ENCODE measurements around the gene AZGP1. TPM values are rescaled to one million over a fixed set of nuclear protein-coding genes. Genes with fewer than 3 reads are reported as not detected.

The AZGP1 gene
- total RNA-seq, 1 experiment from 2014 or later, result 1.6 TPM

GRCh38 chr7:99997545-99998137 is 21.8 kb upstream of the AZGP1 start:
- peak overlapping the region; percentile 87 for H3K27ac Mint-ChIP-seq
- ChIA-PET POLR2A (interaction anchor here (0.6 to 0.8 kb wide), 2 partner anchors 52 to 366 kb away, joined by 3 read pairs; partner anchors contain the start of gene ZSCAN21), CTCF (interaction anchor here (1.2 to 1.7 kb wide), 2 partner anchors 18 to 84 kb away, joined by 4 to 6 read pairs; no protein-coding TSS in a partner anchor)
- TF ChIP-seq, protein P1, sequence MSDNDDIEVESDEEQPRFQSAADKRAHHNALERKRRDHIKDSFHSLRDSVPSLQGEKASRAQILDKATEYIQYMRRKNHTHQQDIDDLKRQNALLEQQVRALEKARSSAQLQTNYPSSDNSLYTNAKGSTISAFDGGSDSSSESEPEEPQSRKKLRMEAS (CRISPR knock-in tag; IDR thresholded peaks at IDR 0.05), result peak; percentile 70; the same call in 1 of the 2 replicates
- TF ChIP-seq, protein P2, sequence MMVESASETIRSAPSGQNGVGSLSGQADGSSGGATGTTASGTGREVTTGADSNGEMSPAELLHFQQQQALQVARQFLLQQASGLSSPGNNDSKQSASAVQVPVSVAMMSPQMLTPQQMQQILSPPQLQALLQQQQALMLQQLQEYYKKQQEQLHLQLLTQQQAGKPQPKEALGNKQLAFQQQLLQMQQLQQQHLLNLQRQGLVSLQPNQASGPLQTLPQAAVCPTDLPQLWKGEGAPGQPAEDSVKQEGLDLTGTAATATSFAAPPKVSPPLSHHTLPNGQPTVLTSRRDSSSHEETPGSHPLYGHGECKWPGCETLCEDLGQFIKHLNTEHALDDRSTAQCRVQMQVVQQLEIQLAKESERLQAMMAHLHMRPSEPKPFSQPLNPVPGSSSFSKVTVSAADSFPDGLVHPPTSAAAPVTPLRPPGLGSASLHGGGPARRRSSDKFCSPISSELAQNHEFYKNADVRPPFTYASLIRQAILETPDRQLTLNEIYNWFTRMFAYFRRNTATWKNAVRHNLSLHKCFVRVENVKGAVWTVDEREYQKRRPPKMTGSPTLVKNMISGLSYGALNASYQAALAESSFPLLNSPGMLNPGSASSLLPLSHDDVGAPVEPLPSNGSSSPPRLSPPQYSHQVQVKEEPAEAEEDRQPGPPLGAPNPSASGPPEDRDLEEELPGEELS (CRISPR knock-in tag; IDR thresholded peaks at IDR 0.05), result 0 out of 2 replicates have a peak, but pooled peaks have one; percentile 37
- no peak for TF ChIP-seq OVOL2 (CRISPR knock-in tag; IDR thresholded peaks at IDR 0.05; ENCODE audit: borderline replicate concordance)
- TF ChIP-seq, protein P3, sequence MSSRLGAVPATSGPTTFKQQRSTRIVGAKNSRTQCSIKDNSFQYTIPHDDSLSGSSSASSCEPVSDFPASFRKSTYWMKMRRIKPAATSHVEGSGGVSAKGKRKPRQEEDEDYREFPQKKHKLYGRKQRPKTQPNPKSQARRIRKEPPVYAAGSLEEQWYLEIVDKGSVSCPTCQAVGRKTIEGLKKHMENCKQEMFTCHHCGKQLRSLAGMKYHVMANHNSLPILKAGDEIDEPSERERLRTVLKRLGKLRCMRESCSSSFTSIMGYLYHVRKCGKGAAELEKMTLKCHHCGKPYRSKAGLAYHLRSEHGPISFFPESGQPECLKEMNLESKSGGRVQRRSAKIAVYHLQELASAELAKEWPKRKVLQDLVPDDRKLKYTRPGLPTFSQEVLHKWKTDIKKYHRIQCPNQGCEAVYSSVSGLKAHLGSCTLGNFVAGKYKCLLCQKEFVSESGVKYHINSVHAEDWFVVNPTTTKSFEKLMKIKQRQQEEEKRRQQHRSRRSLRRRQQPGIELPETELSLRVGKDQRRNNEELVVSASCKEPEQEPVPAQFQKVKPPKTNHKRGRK (CRISPR knock-in tag; IDR thresholded peaks at IDR 0.05; ENCODE audit: borderline replicate concordance), result no peak
- 0 out of 2 replicates have a peak, but pooled peaks have one; percentile 21 for TF ChIP-seq IRF1 (CRISPR knock-in tag; IDR thresholded peaks at IDR 0.05)
- 0 out of 2 replicates have a peak, but pooled peaks have one; percentile 34 for TF ChIP-seq GTF2I (CRISPR knock-in tag; conservative IDR thresholded peaks at IDR 0.05)
- TF ChIP-seq GABPB1 (CRISPR knock-in tag; IDR thresholded peaks at IDR 0.05), result peak; percentile 84
- DNase-seq (ENCODE audit: low spot score) (peak; percentile 66), ATAC-seq (peak; percentile 87)
- H3K9me3 Mint-ChIP-seq, result 0 out of 2 replicates have a peak, but pooled peaks cover 3% of the 10 kb centered on the region
- peak overlapping the region; percentile 60 for H3K4me3 Mint-ChIP-seq
- peaks cover 8% of the 10 kb centered on the region for H3K4me1 Mint-ChIP-seq
- peaks cover 3% of the 10 kb centered on the region; the same call in 1 of the 2 replicates for H3K27me3 Mint-ChIP-seq (ENCODE audit: low read depth)
- H3K36me3 Mint-ChIP-seq, result no peaks in the 10 kb centered on the region

DNA sequence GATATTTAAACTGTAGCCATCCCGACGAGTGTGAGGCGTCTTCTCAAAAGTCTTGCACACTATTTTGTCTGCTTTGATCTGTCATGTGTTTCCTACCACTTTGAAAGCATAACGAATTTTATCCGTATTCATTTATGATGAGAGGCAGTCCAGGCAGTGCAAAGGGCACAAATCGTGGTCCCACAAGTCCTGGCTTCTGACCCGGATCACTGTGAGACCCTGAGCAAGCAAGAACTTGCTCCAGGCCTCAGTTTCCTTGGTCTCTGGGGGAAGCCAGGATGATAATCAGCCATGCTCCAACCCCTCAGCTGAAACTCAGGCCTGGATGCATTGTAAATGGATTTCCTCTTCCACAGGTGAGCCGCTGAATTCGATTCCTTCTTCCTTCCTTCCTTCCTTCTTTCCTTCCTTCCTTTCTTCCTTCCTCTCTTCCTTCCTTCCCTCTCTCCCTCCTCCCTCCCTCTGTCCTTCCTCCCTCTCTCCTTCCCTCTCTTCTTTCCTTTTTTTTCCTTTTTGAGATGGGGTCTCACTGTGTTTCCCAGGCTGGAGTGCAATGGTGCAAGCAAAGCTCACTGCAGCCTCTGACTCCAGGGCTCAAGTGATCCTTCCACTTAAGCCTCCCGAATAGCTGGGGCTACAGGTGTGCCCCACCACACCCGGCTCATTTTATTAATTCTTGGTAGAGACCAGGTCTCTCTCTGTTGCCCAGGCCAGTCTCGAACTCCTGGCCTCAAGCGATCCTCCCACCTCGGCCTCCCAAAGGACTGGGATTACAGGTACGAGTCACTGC is 21.1 kb upstream of the AZGP1 start:
- ChIA-PET CTCF (interaction anchor here (1.2 to 1.7 kb wide), 2 partner anchors 17 to 83 kb away, joined by 4 to 6 read pairs; no protein-coding TSS in a partner anchor), POLR2A (interaction anchor here (0.6 kb wide), 1 partner anchor 365 kb away, joined by 3 read pairs; no protein-coding TSS in a partner anchor)
- peak overlapping the region; percentile 60 for H3K4me3 Mint-ChIP-seq
- 0 out of 2 replicates have a peak, but pooled peaks cover 3% of the 10 kb centered on the region for H3K9me3 Mint-ChIP-seq
- DNase-seq (ENCODE audit: low spot score) (no peak), ATAC-seq (no peak)
- peaks cover 3% of the 10 kb centered on the region; the same call in 1 of the 2 replicates for H3K27me3 Mint-ChIP-seq (ENCODE audit: low read depth)
- TF ChIP-seq SP1 (CRISPR knock-in tag; conservative IDR thresholded peaks at IDR 0.05), result no peak
- TF ChIP-seq, protein P4, sequence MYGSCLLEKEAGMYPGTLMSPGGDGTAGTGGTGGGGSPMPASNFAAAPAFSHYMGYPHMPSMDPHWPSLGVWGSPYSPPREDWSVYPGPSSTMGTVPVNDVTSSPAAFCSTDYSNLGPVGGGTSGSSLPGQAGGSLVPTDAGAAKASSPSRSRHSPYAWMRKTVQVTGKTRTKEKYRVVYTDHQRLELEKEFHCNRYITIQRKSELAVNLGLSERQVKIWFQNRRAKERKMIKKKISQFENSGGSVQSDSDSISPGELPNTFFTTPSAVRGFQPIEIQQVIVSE (CRISPR knock-in tag; IDR thresholded peaks at IDR 0.05; ENCODE audit: borderline replicate concordance), result no peak
- TF ChIP-seq, protein P3 (CRISPR knock-in tag; IDR thresholded peaks at IDR 0.05; ENCODE audit: borderline replicate concordance), result peak; percentile 77; the same call in 1 of the 2 replicates
- H3K4me1 Mint-ChIP-seq, result peaks cover 8% of the 10 kb centered on the region
- H3K27ac Mint-ChIP-seq, result peak overlapping the region; percentile 87
- H3K36me3 Mint-ChIP-seq, result no peaks in the 10 kb centered on the region

- POLR2A ChIA-PET, result interaction anchor here (0.7 kb wide), 1 partner anchor 156 kb away, joined by 4 read pairs; no protein-coding TSS in a partner anchor
- CTCF ChIA-PET, result interaction anchor here (0.8 to 7.5 kb wide), 12 partner anchors 9 to 107 kb away, joined by 3 to 70 read pairs (median 6); partner anchors contain the start of genes AP4M1, GJC3 and ZSCAN21
- DNase-seq (ENCODE audit: low spot score) (no peak), ATAC-seq (no peak)
- Mint-ChIP-seq H3K27ac (peak overlapping the region; percentile 36; the same call in 1 of the 2 replicates), H3K9me3 (0 out of 2 replicates have a peak, but pooled peaks cover 3% of the 10 kb centered on the region), H3K27me3 (ENCODE audit: low read depth) (peaks cover 6% of the 10 kb centered on the region), H3K4me1 (peaks cover 13% of the 10 kb centered on the region), H3K4me3 (no peak overlapping the region), H3K36me3 (no peaks in the 10 kb centered on the region)
- TF ChIP-seq, protein P4 (CRISPR knock-in tag; IDR thresholded peaks at IDR 0.05; ENCODE audit: borderline replicate concordance), result no peak
- TF ChIP-seq ELF4 (CRISPR knock-in tag; IDR thresholded peaks at IDR 0.05; ENCODE audit: low read depth) (no peak), EMX1 (CRISPR knock-in tag; IDR thresholded peaks at IDR 0.05) (no peak), GABPB1 (CRISPR knock-in tag; IDR thresholded peaks at IDR 0.05) (no peak), TEAD4 (CRISPR knock-in tag; IDR thresholded peaks at IDR 0.05) (no peak), MXD4 (CRISPR knock-in tag; IDR thresholded peaks at IDR 0.05; ENCODE audit: borderline replicate concordance) (no peak), ZNF121 (CRISPR knock-in tag; IDR thresholded peaks at IDR 0.05) (no peak), RELA (CRISPR knock-in tag; IDR thresholded peaks at IDR 0.05; ENCODE audit: borderline replicate concordance) (no peak)
- TF ChIP-seq, protein P5, sequence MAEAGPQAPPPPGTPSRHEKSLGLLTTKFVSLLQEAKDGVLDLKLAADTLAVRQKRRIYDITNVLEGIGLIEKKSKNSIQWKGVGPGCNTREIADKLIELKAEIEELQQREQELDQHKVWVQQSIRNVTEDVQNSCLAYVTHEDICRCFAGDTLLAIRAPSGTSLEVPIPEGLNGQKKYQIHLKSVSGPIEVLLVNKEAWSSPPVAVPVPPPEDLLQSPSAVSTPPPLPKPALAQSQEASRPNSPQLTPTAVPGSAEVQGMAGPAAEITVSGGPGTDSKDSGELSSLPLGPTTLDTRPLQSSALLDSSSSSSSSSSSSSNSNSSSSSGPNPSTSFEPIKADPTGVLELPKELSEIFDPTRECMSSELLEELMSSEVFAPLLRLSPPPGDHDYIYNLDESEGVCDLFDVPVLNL (CRISPR knock-in tag; IDR thresholded peaks at IDR 0.05; ENCODE audit: borderline replicate concordance, low read depth), result no peak
Measured at GRCh38 chr7:99994819-99995218, 19.0 kb upstream of the AZGP1 start.

All from WTC11 (cell line).